Measurements from ENCODE around the gene DNA2. TPM values are rescaled to one million over a fixed set of nuclear protein-coding genes. Genes with fewer than 3 reads are reported as not detected.
A peak's percentile ranks its signal among the peaks of the same experiment; 100 is the strongest.
"Not testable (repeated sequence)": the region's sequence is repeated elsewhere in the genome, so short reads cannot be mapped to it uniquely, and the experiment has no call there.

Gene DNA2
- total RNA-seq, 1 donor from 2014 or later = 1.4 TPM

- TF ChIP-seq CTCF (IDR thresholded peaks at IDR 0.05) = no peak
- H3K4me3 ChIP-seq = no peak overlapping the region
- H3K36me3 ChIP-seq = no peaks in the 10 kb centered on the region
- intact Hi-C loops (cut with DNase I) = no loop called here
- no peak overlapping the region for H3K27ac ChIP-seq
- DNase-seq (ENCODE audit: low spot score in 2 of 2) = no peak
- H3K27me3 ChIP-seq = no peaks in the 10 kb centered on the region
- H3K4me1 ChIP-seq = no peaks in the 10 kb centered on the region
- H3K9me3 ChIP-seq = no peaks in the 10 kb centered on the region
These were observed 8.2 kb downstream of the DNA2 start for GRCh38 chr10:68463365-68464093.

- Histone ChIP-seq H3K9me3 (no peaks in the 10 kb centered on the region), H3K4me3 (no peak overlapping the region), H3K27me3 (no peaks in the 10 kb centered on the region), H3K27ac (no peak overlapping the region), H3K4me1 (no peaks in the 10 kb centered on the region), H3K36me3 (no peaks in the 10 kb centered on the region)
- DNase-seq (ENCODE audit: low spot score in 2 of 2) = no peak
- intact Hi-C loops (cut with DNase I) = no loop called here
- no peak for TF ChIP-seq CTCF (IDR thresholded peaks at IDR 0.05)
These were observed 9.2 kb downstream of the DNA2 start for GRCh38 chr10:68462536-68462935.

GRCh38 chr10:68461032-68461431 lies 10.7 kb downstream of the DNA2 start:
- Histone ChIP-seq H3K4me1 (no peaks in the 10 kb centered on the region), H3K27me3 (no peaks in the 10 kb centered on the region), H3K4me3 (no peak overlapping the region), H3K9me3 (no peaks in the 10 kb centered on the region), H3K36me3 (no peaks in the 10 kb centered on the region), H3K27ac (no peak overlapping the region)
- TF ChIP-seq CTCF (IDR thresholded peaks at IDR 0.05) = no peak
- no peak for DNase-seq (ENCODE audit: low spot score in 2 of 2)
- intact Hi-C loops (cut with DNase I) = no loop called here

- H3K9me3 ChIP-seq; H3K4me1 ChIP-seq; intact Hi-C loops (cut with DNase I); H3K36me3 ChIP-seq; H3K4me3 ChIP-seq; H3K27me3 ChIP-seq: not testable (repeated sequence)
- H3K27ac ChIP-seq = peak overlapping the region in 1 of 2 donors; percentile 67
- DNase-seq (ENCODE audit: low spot score in 2 of 2) = peak in 1 of 2 donors; percentile 28
These were observed 22.1 kb downstream of the DNA2 start for GRCh38 chr10:68449698-68450097.

- H3K27me3 ChIP-seq = no peaks in the 10 kb centered on the region
- H3K27ac ChIP-seq = no peak overlapping the region
- no peak for TF ChIP-seq CTCF (IDR thresholded peaks at IDR 0.05)
- no peaks in the 10 kb centered on the region for H3K9me3 ChIP-seq
- no peaks in the 10 kb centered on the region for H3K36me3 ChIP-seq
- no peak for DNase-seq (ENCODE audit: low spot score in 2 of 2)
- no peaks in the 10 kb centered on the region for H3K4me1 ChIP-seq
- intact Hi-C loops (cut with DNase I) = no loop called here
- H3K4me3 ChIP-seq = no peak overlapping the region
These were observed 25.6 kb downstream of the DNA2 start for GRCh38 chr10:68446179-68446578.

GRCh38 chr10:68442971-68443370 lies 28.8 kb downstream of the DNA2 start:
- Histone ChIP-seq H3K36me3 (no peaks in the 10 kb centered on the region), H3K9me3 (no peaks in the 10 kb centered on the region), H3K27me3 (no peaks in the 10 kb centered on the region), H3K4me1 (no peaks in the 10 kb centered on the region), H3K27ac (no peak overlapping the region), H3K4me3 (no peak overlapping the region)
- no peak for TF ChIP-seq CTCF (IDR thresholded peaks at IDR 0.05)
- no peak for DNase-seq (ENCODE audit: low spot score in 2 of 2)
- intact Hi-C loops (cut with DNase I) = no loop called here

All from ascending aorta (tissue), 2 donors.